HG03175 (cell line): ENCODE results near the gene USP17L11.
"Not testable (repeated sequence)": the region's sequence is repeated elsewhere in the genome, so short reads cannot be mapped to it uniquely, and the experiment has no call there.

ENCODE experiments used
- ATAC-seq: cut with Tn5 transposase; IDR thresholded peaks from one replicate; pipeline ENCODE4 v1.9.1; 2021; ENCODE audit warnings: mild to moderate bottlenecking, moderate library complexity; ENCODE audit not compliant: unreplicated experiment

The USP17L11 gene, protein sequence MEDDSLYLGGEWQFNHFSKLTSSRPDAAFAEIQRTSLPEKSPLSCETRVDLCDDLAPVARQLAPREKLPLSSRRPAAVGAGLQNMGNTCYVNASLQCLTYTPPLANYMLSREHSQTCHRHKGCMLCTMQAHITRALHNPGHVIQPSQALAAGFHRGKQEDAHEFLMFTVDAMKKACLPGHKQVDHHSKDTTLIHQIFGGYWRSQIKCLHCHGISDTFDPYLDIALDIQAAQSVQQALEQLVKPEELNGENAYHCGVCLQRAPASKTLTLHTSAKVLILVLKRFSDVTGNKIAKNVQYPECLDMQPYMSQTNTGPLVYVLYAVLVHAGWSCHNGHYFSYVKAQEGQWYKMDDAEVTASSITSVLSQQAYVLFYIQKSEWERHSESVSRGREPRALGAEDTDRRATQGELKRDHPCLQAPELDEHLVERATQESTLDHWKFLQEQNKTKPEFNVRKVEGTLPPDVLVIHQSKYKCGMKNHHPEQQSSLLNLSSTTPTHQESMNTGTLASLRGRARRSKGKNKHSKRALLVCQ

DNA sequence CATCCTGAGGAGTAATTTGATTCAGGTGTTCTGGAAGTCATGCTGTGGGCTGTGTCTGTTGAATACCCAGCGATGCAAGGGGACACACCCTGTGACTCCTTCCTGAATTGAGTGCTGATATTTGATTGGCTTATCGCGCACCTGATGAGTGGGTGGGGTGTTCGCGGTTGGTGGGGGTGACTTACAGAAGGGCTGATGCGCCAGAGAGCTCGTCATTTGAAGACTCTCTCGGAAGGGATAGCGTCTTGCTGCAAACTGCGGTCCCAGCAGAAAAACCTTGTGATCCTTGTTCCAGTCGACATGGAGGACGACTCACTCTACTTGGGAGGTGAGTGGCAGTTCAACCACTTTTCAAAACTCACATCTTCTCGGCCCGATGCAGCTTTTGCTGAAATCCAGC, at the start of gene USP17L11:
USP17L11 (plus strand) TSS at position 301 of the 400 bp plus-strand sequence; CDS start at position 301, 0 bp downstream.
- not testable (repeated sequence) for ATAC-seq

GRCh38 chr4:9165990-9166389, 49.2 kb upstream of the USP17L11 start:
- not testable (repeated sequence) for ATAC-seq

GRCh38 chr4:9169791-9170459, 45.3 kb upstream of the USP17L11 start, which contains the start of gene FAM90A26:
Gene FAM90A26, plus strand, starts transcription at chr4:9170409. Its CDS starts 2,764 bp downstream, at chr4:9173173.
- ATAC-seq: not testable (repeated sequence)

- ATAC-seq: not testable (repeated sequence)
These were observed 4.8 kb upstream of the USP17L11 start, which contains the start of gene USP17L10 for GRCh38 chr4:9210357-9210756. Gene USP17L10, plus strand, starts transcription at chr4:9210657. Its CDS starts 0 bp downstream, at chr4:9210657.

DNA sequence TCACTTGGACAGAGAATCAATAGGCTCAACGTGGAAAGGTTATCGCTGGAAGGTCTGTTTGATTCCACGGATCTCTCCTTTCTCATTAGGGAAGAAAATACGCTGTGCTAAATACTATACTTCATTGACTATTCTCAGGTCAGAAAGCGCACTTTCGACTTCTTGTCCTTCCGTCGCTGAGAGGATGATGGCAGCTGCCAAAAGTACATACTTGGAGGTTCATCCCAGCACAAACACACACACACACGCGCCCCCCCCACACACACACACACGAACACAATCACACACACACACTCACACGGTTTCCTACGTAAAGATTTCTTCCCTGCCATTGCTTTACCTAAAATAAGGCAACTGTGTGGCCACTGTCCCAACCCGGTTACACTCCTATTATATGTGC, 504 bp upstream of the USP17L11 start:
- ATAC-seq: not testable (repeated sequence)

- ATAC-seq: not testable (repeated sequence)
These were observed 4.6 kb downstream of the USP17L11 start, which contains the start of gene USP17L12 for GRCh38 chr4:9219852-9220251. Gene USP17L12, plus strand, starts transcription at chr4:9220152. Its CDS starts 0 bp downstream, at chr4:9220152.

GRCh38 chr4:9224596-9224995, 9.4 kb downstream of the USP17L11 start, which contains the start of gene USP17L13:
Gene USP17L13, plus strand, starts transcription at chr4:9224896. Its CDS starts 0 bp downstream, at chr4:9224896.
- not testable (repeated sequence) for ATAC-seq

- ATAC-seq: not testable (repeated sequence)
These were observed 15.0 kb downstream of the USP17L11 start for GRCh38 chr4:9230249-9230648.

DNA sequence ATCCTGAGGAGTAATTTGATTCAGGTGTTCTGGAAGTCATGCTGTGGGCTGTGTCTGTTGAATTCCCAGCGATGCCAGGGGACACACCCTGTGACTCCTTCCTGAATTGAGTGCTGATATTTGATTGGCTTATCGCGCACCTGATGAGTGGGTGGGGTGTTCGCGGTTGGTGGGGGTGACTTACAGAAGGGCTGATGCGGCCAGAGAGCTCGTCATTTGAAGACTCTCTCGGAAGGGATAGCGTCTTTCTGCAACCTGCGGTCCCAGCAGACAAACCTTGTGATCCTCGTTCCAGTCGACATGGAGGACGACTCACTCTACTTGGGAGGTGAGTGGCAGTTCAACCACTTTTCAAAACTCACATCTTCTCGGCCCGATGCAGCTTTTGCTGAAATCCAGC, 18.9 kb downstream of the USP17L11 start, which contains the start of gene USP17L15:
USP17L15 (plus strand) TSS at position 301 of the 400 bp plus-strand sequence; CDS start at position 301, 0 bp downstream.
- ATAC-seq: not testable (repeated sequence)

GRCh38 chr4:9238461-9238860, 23.3 kb downstream of the USP17L11 start:
- not testable (repeated sequence) for ATAC-seq

DNA sequence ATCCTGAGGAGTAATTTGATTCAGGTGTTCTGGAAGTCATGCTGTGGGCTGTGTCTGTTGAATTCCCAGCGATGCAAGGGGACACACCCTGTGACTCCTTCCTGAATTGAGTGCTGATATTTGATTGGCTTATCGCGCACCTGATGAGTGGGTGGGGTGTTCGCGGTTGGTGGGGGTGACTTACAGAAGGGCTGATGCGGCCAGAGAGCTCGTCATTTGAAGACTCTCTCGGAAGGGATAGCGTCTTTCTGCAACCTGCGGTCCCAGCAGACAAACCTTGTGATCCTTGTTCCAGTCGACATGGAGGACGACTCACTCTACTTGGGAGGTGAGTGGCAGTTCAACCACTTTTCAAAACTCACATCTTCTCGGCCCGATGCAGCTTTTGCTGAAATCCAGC, 28.4 kb downstream of the USP17L11 start, which contains the start of gene USP17L17:
USP17L17 (plus strand) TSS at position 301 of the 400 bp plus-strand sequence; CDS start at position 301, 0 bp downstream.
- not testable (repeated sequence) for ATAC-seq

DNA sequence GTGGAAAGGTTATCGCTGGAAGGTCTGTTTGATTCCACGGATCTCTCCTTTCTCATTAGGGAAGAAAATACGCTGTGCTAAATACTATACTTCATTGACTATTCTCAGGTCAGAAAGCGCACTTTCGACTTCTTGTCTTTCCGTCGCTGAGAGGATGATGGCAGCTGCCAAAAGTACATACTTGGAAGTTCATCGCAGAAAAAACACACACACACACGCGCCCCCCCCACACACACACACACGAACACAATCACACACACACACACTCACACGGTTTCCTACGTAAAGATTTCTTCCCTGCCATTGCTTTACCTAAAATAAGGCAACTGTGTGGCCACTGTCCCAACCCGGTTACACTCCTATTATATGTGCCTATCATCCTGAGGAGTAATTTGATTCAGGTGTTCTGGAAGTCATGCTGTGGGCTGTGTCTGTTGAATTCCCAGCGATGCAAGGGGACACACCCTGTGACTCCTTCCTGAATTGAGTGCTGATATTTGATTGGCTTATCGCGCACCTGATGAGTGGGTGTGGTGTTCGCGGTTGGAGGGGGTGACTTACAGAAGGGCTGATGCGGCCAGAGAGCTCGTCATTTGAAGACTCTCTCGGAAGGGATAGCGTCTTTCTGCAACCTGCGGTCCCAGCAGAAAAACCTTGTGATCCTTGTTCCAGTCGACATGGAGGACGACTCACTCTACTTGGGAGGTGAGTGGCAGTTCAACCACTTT, 32.9 kb downstream of the USP17L11 start, which contains the start of gene USP17L18:
USP17L18 (plus strand) TSS at position 678 of the 728 bp plus-strand sequence; CDS start at position 678, 0 bp downstream.
- not testable (repeated sequence) for ATAC-seq

DNA sequence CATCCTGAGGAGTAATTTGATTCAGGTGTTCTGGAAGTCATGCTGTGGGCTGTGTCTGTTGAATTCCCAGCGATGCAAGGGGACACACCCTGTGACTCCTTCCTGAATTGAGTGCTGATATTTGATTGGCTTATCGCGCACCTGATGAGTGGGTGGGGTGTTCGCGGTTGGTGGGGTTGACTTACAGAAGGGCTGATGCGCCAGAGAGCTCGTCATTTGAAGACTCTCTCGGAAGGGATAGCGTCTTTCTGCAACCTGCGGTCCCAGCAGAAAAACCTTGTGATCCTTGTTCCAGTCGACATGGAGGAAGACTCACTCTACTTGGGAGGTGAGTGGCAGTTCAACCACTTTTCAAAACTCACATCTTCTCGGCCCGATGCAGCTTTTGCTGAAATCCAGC, 37.9 kb downstream of the USP17L11 start, which contains the start of gene USP17L19:
USP17L19 (plus strand) TSS at position 301 of the 400 bp plus-strand sequence; CDS start at position 301, 0 bp downstream.
- ATAC-seq: not testable (repeated sequence)

GRCh38 chr4:9257824-9258223, 42.6 kb downstream of the USP17L11 start, which contains the start of gene USP17L20:
Gene USP17L20, plus strand, starts transcription at chr4:9258124. Its CDS starts 0 bp downstream, at chr4:9258124.
- ATAC-seq: not testable (repeated sequence)

DNA sequence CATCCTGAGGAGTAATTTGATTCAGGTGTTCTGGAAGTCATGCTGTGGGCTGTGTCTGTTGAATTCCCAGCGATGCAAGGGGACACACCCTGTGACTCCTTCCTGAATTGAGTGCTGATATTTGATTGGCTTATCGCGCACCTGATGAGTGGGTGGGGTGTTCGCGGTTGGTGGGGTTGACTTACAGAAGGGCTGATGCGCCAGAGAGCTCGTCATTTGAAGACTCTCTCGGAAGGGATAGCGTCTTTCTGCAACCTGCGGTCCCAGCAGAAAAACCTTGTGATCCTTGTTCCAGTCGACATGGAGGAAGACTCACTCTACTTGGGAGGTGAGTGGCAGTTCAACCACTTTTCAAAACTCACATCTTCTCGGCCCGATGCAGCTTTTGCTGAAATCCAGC, 47.4 kb downstream of the USP17L11 start, which contains the start of gene USP17L21:
USP17L21 (plus strand) TSS at position 301 of the 400 bp plus-strand sequence; CDS start at position 301, 0 bp downstream.
- not testable (repeated sequence) for ATAC-seq
